Measurements from ENCODE around the gene MYO5B.

Gene MYO5B

DNA sequence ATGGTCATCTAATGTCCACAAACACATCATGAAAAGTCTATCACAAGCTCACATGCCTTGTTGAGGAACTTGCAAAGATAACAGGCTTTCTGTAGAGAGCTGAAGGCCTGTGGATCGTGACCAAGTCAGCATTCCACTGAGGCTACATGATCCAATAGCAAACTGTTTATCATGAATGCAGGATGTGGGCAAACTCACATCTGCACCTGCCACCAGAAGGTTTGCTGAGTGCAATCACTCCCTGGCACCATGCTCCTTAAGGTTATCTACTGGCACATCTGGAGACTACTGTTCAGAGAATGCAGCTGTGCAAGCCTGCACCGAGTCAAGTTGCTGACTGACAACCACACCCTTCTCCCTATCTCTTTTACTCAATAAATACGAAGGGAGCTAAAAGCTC lies 314.3 kb downstream of the MYO5B start:
- DNase-seq (ENCODE audit: low read depth) = no peak

DNA sequence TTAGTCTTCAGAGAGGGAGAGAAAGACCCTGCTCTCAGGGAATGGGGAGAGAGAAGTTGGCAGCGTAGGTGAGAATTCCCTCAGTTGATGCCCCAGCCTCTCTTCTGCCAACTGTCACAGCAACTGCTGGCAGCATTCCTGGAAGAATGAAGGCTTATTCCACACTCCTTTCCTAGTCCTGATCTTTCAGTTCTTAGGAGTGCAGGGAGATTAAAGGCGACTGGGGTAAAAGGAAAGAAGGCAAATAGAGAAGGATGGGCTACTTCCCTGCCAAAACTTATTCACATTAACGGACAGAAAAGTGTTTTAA lies 315.7 kb downstream of the MYO5B start:
- DNase-seq (ENCODE audit: low read depth) = no peak

DNA sequence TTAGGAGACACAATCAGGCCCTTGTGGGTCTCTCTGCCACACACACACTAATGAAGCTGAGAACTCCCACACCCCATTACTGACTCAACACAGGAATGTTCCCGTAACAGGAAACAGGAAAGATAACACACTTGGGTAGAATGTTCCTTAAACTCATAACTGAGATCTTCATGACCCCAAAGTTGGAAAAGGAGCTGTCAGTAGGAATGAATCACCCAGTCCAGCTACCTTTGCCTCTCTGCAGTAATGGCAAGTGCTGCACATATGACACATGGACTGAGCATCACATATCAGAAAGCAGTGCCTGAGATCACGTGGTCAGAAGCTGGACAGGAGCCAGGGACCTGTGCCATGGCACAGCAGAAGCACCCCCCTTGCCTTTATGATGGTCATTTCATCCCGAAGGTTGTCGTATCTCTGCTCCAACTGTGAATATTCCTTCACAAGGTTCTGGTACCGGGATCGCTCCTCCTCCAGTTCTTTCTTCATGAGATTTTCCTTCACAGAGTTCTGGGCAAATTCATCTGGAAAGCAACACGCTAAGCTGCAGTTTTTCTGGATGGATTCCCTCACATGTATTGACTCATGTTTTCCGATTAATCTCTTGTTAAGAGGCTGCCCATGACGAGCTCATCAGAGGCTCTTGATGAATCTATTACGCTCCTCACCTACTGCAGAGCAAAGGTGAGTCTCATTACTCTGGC lies 316.2 kb downstream of the MYO5B start:
- DNase-seq (ENCODE audit: low read depth) = no peak

DNA sequence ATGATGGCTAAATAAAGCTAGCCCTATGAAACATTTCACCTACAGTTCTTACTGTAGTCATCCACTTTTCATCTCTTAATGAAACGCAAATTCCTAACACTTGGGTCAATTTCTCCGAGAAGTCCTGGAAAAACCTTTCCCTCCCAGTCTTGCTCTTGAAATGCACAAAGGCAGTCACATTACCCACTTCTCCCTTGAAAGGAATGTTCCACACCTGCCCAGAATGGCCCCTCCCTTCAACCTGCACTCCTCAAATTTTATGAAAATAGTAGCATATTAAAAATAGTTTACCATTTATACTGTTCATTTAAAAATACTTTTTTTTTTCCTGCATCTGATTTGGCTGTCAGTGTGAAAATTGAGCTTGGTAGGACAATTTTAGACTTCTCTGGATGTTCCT lies 316.9 kb downstream of the MYO5B start:
- no peak for DNase-seq (ENCODE audit: low read depth)

DNA sequence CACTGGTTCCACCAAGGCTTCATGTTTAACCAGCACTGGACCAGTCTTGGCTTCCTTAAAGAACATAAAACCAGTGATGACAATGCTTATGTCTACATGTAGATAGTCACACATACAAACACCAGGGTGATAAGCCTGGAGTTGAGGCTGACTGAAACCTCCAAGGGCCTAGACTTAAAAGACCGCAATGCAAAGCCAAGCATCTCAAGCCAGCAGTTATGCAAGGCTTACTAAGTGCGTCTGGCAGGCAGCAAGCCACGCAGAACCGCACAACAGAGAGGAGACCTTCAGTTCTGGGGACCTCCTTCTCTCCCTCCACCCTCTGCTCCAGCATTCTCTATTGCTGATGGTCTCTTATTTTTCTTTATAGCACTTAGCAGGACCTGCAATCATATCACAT lies 318.4 kb downstream of the MYO5B start:
- DNase-seq (ENCODE audit: low read depth) = no peak

DNA sequence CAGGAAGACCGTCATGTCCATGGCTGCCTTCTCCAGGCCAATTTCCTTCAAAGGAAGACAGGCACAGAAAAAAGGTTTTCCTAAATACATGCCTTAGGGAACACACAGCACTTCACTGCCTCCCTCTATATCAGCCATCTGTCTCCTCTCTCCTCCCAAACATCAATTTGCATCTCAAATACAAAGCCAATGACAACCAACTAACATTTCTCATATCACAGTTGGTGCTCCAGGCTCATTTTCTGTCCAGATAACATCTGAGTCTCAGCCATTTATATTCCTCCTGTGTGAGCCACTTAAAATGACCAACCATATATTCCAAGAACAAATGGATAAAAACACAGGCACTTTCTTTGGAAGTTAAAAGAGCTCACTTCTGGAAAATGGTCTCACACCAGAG lies 319.2 kb downstream of the MYO5B start:
- no peak for DNase-seq (ENCODE audit: low read depth)

DNA sequence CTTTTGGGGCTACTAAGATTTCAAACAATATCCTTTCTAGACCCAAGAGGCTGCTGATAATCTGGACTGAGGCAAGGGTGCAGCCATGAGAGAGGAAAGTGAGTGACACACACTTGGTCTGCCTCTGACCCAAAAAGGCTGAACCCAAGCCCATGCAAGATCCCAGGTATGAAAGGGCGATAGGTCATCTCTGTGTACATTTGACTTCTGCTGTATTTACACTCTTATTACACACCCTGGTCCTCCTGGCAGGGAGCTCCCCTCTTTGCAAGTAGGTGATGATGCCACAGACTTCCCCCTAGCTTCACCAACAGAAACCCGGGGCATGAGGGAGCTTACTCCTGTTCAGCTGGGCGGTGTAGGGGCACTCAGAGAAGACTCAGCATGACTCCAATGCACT lies 319.8 kb downstream of the MYO5B start:
- DNase-seq (ENCODE audit: low read depth) = no peak

DNA sequence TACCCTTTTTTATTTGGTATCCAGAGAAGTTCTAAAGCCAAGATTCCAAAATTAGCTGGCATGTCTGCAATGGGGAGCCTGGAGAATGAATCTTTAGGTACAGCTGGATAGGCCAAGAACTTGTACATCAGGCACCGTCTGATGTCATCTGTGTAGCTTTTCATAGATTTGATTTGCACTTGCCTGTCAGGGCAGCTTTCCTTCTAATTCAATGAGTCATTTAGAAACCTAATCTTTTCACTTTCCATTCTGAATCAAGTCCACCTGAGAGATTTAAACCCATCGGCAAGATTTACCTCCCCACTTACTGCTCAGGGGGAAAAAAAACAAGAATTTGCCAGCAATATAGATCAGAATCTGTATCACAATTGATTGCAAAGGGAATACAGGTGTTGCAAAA lies 320.7 kb downstream of the MYO5B start:
- no peak for DNase-seq (ENCODE audit: low read depth)

DNA sequence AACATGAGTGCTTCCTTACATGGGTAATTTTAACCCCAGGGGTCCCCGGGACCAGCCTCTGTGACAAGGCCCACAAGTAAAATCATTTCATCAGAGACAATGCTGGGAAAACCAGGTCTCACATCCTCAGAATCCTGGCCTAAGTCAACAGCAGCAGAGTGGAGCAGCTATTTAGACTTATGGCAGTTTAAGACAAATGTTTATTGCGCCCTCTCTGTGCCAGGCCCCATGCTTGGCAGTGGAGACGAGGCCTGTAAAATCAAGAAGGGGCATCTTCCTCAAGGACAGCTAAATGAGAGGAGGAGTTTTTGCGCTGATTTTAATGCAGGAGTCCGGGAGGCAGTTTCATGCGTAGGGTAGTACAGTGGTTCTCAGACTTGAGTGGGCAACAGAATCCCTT lies 325.6 kb downstream of the MYO5B start:
- no peak for DNase-seq (ENCODE audit: low read depth)

DNA sequence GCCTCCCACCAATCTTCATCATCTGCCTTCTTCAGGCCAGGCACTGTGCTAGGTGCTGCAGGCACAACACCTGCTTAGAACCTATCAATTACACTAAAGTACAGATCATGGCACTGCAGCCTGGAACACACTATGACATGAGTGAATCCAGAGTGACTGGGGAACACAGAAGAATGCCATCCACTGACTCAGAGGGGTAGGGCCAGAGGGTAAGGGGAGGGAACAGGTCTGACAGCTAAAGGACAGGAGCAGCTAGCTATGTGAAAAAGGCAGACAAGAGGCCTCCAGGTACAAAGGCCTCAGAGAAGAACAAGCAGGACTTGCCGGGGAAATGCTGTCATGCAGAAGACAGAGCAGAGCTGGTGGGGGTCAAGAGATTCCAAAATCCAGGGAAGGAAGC lies 328.3 kb downstream of the MYO5B start:
- DNase-seq (ENCODE audit: low read depth) = no peak

DNA sequence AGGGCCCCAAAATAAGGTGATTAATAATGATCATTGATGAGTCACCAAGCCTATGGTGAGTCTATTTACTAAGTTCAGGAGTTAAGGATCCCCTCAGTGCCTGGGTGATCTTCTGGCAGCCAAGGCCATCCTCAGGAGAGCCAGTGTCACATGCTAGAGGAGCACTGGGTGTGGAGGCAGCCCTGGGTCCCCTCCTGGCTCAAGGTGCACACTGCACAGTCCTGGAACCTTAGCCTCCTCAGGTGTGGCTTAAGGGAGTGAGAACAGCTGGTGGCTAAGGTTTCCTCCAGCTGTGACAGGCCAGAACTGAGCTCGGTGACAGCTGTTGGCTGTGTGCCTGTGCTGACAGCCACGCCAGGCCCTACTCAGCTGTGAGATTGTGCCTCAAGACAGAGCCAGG lies 329.5 kb downstream of the MYO5B start:
- DNase-seq (ENCODE audit: low read depth) = no peak

DNA sequence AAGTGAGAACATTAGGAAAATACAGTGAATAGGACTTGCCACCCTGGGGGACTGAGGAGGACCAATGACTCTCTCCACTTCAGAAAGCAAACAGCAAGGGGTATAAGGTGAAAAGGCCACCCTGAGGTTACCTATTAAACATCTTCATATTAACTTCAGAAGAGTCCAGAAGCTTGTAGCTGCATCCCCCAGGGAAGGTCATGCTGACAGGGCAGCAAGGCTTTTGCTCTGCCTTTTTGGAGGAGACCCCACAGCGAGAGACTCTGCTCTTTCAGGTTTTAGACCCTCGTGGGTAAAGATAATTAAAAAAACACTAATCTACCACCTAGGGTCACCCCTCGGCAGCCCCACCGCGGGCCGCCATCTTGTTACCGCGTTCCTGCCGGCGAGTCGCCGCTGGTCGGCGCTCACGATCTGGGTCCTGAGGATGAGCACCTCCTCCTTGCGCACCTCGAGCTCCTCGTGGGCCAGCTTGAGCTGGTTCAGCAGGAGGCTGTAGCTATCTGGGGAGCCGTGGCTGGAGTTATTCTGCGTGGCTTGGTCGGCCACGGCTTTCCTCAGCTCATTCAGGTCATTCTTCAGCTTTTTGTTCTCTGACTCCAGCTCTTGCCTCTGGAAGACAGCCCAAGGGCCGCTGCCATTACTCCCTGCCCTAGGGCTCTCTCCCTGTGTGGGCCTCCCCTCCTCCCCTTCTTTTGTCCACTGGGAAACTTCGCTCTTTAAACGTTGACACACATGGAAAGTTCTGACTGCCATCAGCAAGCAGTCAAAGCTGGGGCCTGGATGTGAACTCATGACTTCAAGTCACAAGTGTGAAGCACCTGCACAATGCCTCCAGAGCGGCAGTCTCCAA lies 331.0 kb downstream of the MYO5B start:
- DNase-seq (ENCODE audit: low read depth) = no peak

DNA sequence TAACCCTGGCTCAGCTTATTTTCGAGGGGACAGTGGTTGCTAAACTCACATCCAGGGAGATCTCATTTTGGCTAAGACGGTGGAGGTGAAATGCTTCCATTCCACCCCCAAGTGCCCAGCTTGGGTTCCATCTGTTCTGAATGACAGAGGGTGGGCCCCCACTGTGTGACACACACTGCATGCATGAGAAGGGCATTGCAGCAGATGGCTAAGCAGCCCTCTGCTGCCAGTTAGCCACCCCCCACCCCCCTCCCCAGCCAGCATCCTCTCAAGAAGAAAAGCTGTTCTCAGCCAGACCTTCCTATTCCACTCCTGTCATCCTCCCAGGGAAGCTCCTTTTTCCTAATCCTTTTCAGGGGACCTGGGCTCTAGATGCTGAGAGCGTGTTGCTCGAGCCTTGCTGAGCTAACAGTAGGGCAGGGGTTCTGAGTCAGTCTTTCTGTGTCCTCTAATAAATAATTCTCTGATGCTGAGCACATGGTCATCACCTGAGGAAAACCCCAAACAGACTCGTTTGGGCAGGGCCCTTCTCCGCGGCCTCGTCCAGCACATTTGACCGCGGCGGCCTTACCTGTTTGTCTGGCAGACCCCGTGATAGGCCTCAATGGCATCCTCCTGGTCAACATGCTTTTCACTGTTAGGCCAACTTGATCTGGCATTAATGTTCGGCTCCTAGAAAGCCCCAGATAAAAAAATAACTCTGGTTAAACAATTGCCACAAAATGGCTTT lies 332.1 kb downstream of the MYO5B start:
- DNase-seq (ENCODE audit: low read depth) = no peak

DNA sequence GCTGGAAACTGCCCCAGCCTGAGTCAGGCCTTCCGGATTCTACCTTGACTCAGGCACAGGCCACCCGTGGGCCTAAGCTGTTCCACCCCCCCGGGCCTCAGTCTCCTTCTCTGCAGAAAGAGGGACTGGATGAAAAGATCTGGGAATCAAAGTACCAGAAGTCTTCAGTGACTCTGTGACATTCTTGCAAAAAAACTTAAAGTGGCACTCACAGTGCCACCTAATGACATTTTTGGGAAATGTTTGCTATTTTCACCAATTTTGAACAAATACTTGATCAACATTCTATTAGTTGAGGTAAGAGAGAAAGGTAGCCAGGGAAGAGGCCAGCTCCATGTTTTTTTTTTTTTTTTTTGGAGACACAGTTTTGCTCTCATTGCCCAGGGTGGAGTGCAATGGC lies 333.3 kb downstream of the MYO5B start:
- DNase-seq (ENCODE audit: low read depth) = no peak

DNA sequence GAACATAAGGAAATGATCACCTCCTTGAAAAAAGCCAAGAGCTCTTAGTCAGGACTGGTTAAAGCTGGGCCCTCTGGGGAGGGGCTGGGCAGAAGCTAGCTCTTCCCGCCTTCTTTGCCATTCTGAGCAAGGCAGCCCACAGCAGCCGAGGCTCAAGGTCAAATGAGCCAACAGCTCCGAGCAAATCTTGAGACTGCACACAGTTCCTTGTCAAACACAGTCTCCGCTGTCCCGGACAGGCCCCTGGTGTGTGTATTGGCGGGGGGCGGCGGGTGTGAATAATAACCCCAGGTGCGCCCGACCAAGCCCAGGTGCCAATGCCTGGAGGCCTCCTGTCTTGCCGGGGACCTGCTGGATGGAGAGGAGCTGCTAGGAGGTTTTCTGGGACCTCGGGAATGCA lies 335.2 kb downstream of the MYO5B start:
- no peak for DNase-seq (ENCODE audit: low read depth)

DNA sequence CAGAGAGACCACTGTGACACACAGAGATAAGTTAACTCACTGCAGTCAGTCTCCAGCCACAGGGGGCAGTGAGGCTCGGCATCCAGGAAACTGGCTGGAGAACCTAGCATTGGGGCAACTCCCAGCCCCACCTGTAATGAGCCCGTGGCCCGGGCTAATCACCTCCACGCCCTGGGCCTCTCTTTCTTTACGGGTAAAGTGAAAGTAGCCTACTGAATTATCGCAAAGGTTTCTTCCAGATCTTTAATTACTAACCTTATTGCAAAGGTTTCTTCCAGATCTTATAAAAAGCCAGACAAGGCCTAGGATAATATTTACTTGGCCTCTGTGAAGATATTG lies 336.0 kb downstream of the MYO5B start:
- DNase-seq (ENCODE audit: low read depth) = no peak

DNA sequence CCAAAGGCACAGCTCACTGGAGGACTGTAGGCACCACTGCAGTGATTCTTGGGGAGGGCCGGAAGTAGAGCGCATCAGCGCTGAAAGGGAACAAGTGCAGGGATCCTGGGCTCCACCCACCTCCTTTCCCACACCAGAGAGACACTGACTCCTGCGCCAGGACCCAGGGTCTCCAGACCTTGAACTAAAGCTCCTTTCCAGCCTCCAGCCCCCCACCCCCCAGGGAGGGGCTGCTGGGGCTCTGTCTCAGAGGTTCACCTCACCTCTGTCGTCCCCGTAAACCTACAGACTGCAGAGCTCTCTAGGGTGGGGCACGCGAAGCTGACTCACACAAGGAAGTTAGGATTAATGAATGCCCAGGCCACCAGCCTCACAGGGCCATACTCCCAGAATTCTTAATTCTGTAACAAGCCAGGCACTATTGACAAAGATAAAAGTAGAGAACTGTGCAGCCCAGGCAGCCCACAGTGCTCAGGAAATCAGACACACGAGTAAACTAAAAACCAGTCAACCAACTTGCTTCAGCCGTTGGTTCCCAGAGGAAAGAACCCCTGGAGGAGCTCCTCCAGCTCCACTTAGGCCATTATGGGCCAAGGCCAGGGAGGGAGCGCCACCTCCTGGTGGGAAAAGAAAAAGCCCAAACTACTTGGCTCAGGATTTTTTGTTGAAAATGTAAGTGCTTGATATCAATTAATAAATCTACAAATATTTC lies 336.5 kb downstream of the MYO5B start:
- DNase-seq (ENCODE audit: low read depth) = peak; percentile 26

DNA sequence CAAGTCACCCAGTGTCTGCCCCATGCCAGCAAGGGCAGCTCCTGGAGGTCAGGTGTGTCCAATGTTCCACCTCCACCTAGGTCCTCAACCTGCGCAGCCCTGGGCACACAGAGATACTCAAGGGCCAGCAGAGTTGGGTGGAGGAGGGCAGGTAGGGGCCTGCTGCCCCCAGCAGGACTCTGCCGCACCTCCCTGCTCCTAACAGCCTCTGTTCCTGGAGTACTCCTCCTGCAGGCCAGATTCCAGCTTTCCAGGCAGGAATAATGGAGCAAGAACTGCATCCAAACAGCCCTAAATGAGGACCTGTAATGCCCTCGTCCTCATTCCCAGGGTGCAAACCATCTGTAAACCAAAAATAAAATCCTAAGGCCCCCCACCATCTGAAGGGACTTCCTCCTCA lies 337.2 kb downstream of the MYO5B start:
- DNase-seq (ENCODE audit: low read depth) = no peak

DNA sequence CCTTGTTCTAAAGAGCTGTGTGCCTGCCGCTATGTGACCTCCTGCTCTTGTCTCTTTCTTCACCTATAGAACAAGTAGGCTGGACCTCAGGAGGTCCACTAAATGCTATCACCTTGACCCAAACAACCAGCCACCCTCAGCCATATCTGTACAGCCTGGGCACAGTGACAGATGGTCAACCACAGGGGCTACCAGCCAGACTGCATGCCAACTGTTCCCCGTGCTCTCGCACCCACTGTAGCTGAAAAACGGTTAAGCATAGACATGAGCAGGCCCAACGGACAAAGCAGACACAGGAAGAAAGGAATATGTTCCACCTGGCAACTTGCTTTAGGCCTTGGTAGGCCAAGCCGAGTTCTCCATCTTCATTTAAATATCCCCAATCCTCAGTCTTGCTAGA lies 338.5 kb downstream of the MYO5B start:
- no peak for DNase-seq (ENCODE audit: low read depth)

DNA sequence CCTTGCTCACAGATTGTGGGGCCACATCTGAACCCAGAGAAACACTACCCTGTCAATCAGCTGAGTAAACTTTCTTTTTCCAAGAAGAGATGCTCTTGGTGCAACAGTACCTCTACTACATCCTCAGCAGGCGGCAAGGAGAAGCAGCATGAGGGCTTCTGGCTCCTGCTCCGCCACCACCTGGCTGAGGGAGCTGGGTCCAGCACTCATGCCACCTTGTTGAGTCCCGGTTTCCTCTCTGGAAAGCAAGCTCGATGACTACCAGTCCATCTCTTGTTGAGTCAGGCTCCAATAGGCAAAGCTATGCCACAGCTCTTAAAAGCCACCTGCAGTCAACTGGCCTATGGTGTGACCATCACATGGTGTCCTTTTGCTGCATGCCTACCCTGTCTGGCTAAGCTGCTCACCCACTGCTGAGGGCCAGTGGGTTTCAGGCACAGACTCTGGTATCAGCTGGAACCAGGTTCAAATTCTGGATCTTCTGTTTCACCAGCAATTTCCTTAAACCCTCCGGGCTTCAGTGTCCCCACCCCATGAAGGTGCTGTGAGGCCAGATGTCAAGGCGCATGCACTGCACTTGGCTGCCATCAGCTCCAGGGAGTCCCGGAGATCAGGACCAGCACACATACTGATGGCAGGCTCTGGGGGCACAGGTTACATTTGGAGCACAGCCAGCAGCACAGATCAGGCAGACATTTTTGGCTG lies 339.1 kb downstream of the MYO5B start:
- no peak for DNase-seq (ENCODE audit: low read depth)

DNA sequence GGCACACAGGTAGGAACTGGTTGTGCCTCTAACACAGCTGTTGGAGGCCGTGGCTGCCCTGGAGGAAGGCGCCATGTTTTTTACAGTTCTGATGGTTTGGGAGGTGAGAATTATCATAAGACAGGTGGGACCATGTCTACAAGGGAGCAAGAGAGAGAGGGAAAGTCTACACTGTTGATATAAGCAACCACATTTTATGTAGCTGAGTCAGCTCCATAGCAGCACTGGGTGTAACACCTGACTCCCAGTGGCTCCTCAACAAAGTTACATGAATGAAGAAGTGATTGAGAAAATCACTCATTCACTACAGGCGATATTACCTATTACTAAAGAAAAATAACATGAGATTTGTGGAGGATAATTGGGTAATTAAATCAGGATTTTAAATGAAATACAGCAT lies 340.3 kb downstream of the MYO5B start:
- DNase-seq (ENCODE audit: low read depth) = no peak

DNA sequence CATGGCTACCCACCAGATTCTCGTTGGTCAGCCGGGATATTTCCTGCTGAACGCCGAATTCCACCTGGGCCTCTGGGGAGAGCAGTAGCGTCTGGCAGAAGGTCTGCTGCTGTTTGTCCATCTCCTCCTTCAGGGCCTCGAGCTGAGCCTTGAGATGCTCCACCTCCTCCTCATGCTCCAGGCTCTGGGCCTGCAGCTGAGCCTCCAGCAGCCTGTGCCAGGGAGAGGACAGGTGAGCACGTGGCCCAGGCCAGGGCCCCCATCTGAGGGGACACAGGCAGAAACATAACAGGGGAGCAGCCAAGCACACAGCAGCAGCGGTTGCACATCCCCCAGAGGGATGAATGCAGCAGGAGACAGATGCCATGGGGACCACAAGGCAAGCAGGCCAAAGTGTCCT lies 341.5 kb downstream of the MYO5B start:
- DNase-seq (ENCODE audit: low read depth) = no peak

All from stimulated activated CD8-positive, alpha-beta memory T cell treated with anti-CD3 and anti-CD28 coated beads, Interleukin-7, amount 100 ng/mL, for 24 hours (primary cell).